Activated effector memory CD4-positive, alpha-beta T cell treated with anti-CD3 and anti-CD28 coated beads, Interleukin-2, amount 50 U/mL, for 16 hours (primary cell): ENCODE measurements around the gene CPE.
"Not testable (repeated sequence)": the region's sequence is repeated elsewhere in the genome, so short reads cannot be mapped to it uniquely, and the experiment has no call there.

Experiments
- DNase-seq: peaks from one replicate; pipeline ENCODE4 v3.0.0-alpha.2; 2020

Gene CPE

GRCh38 chr4:165378745-165379677 is at the start of gene CPE:
TSS of gene CPE (plus strand) at chr4:165379008. CDS start at chr4:165379222, 214 bp downstream.
- peak; percentile 78 for DNase-seq

GRCh38 chr4:165330071-165330470 is 48.7 kb upstream of the CPE start:
- no peak for DNase-seq

- DNase-seq = no peak
These were observed 48.1 kb upstream of the CPE start for GRCh38 chr4:165330666-165331065.

- DNase-seq = no peak
These were observed 47.4 kb upstream of the CPE start for GRCh38 chr4:165331359-165331758.

- DNase-seq = no peak
These were observed 47.0 kb upstream of the CPE start for GRCh38 chr4:165331823-165332222.

- DNase-seq = no peak
These were observed 46.3 kb upstream of the CPE start for GRCh38 chr4:165332502-165332901.

GRCh38 chr4:165335163-165335703 is 43.6 kb upstream of the CPE start:
- no peak for DNase-seq

GRCh38 chr4:165336743-165337142 is 42.1 kb upstream of the CPE start:
- DNase-seq = no peak

- DNase-seq = not testable (repeated sequence)
These were observed 36.5 kb upstream of the CPE start for GRCh38 chr4:165342340-165342739.

- no peak for DNase-seq
These were observed 35.2 kb upstream of the CPE start for GRCh38 chr4:165343353-165344191.

GRCh38 chr4:165345666-165346417 is 33.0 kb upstream of the CPE start:
- no peak for DNase-seq

- DNase-seq = no peak
These were observed 30.9 kb upstream of the CPE start for GRCh38 chr4:165347647-165348569.

GRCh38 chr4:165351359-165352130 is 27.3 kb upstream of the CPE start:
- no peak for DNase-seq

- DNase-seq = no peak
These were observed 22.9 kb upstream of the CPE start for GRCh38 chr4:165355900-165356300.

- DNase-seq = no peak
These were observed 19.3 kb upstream of the CPE start for GRCh38 chr4:165359506-165359905.

- no peak for DNase-seq
These were observed 18.6 kb upstream of the CPE start for GRCh38 chr4:165360041-165360695.

GRCh38 chr4:165360985-165361670 is 17.7 kb upstream of the CPE start:
- DNase-seq = no peak

GRCh38 chr4:165361810-165362209 is 17.0 kb upstream of the CPE start:
- DNase-seq = no peak

GRCh38 chr4:165364452-165365080 is 14.2 kb upstream of the CPE start:
- DNase-seq = no peak
